ENCODE measurements around the gene MRM2.

MRM2 gene

DNA sequence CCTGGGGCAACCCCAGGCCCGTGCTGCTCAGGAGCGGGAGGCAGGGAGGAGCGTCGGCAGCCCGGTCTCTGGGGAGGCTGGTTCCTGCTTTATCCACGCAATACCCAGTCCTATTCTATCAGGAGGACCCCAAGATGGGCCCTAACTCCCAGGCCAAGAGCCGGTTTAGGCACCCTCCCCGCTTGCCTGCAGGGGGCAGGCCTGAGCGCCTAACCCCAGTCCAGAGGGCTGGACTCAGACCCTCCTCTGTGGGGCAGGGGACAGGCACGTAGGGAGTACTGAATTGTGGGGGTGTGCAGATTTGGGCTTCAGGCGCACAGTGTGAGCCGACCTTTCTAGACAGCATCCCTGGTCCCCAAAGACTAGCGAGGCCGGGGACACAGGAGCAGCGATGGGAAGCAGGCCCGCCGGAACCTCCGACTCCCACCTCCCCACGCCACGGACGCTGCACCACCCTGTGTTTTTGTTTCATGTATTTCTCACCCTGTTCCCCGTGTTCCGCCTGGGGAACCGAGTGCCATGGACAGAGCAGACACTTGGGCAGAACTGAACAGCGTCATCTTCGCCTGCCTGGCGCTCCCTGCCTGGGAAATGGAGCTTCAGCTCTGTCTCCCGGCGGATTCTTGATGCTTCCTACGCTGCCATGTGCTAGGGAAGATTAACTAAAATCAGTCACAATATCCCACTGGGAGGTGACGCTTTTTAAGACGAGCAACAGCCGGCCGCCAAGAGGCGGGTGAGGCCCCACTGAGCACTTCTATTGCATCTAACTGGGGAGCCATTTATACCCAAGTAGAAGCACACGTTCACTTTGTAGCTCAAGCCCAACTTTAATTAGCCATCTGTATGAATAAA, 5.4 kb upstream of the MRM2 start:
- Mint-ChIP-seq H3K27me3 (no peaks in the 10 kb centered on the region), H3K36me3 (ENCODE audit: low read depth) (peaks cover 52% of the 10 kb centered on the region), H3K4me1 (ENCODE audit: low read depth) (peaks cover 99% of the 10 kb centered on the region), H3K27ac (peak overlapping the region; percentile 79), H3K9me3 (no peaks in the 10 kb centered on the region), H3K4me3 (no peak overlapping the region)
- intact Hi-C loops (cut with micrococcal nuclease) = loop anchor here (5.0 kb wide), 2 partner anchors 50 to 100 kb away; no protein-coding TSS in a partner anchor

DNA sequence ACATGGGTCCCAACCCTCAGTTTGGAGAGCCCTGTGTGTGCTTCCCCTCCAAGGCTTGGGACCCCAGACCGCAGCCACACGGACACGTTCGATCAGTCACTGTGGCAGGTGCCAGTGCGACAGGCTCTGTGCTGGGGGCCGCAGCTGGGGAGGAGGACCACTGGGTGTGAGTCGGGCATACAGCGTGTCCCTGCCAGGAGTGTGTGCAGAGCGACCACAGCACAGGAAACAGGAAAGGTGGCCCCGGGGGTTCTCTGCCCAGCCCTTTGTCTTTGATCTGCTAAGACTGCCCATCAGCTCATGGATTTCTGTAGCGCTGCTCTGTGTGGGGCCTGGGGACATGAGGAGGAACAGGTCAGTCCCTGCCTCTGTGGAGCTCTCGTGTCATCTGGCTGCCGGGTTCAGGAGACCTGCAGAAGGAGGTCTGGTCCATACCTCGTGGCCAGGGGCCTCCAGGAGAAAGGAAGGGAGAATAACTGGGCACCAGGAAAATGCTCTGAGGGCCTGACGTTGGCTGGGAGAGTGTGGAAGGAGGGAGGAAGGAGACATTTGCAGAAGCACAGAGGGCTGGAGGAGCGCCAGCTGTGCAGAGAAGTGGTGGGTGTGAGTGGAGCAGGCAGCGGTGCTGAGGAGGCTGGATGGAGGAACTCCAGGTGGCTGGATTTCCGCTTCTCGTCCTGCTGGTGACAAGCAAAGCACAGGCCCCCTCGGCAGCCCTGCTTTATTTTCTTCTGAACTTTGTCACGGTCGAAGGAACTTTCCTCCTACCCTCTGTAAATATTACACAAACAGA, 4.1 kb upstream of the MRM2 start:
- no peaks in the 10 kb centered on the region for H3K27me3 Mint-ChIP-seq
- H3K27ac Mint-ChIP-seq = peak overlapping the region; percentile 79
- H3K36me3 Mint-ChIP-seq (ENCODE audit: low read depth) = peaks cover 47% of the 10 kb centered on the region
- H3K4me1 Mint-ChIP-seq (ENCODE audit: low read depth) = peaks cover 91% of the 10 kb centered on the region
- no peaks in the 10 kb centered on the region for H3K9me3 Mint-ChIP-seq
- peak overlapping the region; percentile 51 for H3K4me3 Mint-ChIP-seq
- intact Hi-C loops (cut with micrococcal nuclease) = loop anchor here (5.0 kb wide), 2 partner anchors 51 to 101 kb away; no protein-coding TSS in a partner anchor

DNA sequence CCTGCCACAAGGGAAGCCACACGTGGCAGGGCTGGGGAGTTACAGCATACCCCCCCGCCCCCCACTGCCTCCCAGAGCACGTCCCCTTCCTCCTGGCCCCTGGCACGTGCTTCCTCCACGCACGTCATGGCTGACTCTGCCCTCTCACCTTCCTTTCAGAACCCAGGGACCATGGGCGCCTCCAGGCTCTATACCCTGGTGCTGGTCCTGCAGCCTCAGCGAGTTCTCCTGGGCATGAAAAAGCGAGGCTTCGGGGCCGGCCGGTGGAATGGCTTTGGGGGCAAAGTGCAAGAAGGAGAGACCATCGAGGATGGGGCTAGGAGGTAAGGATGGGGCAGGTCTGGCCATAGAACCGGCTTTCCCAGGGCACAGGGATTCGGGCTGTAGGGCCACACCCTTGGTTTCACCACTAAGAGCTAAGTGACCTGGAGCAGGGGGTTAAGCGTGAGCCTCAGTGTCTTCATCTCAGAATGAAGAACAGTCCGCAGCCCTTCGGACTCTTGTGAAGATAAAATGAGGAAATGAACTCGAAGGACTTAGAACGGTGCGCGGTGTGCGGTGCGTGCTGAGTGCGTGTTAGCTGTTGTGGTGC, 2.5 kb upstream of the MRM2 start:
- Mint-ChIP-seq H3K36me3 (ENCODE audit: low read depth) (peaks cover 47% of the 10 kb centered on the region), H3K9me3 (no peaks in the 10 kb centered on the region), H3K27ac (peak overlapping the region; percentile 90), H3K4me1 (ENCODE audit: low read depth) (peaks cover 90% of the 10 kb centered on the region), H3K4me3 (no peak overlapping the region), H3K27me3 (no peaks in the 10 kb centered on the region)
- intact Hi-C loops (cut with micrococcal nuclease) = no loop called here

DNA sequence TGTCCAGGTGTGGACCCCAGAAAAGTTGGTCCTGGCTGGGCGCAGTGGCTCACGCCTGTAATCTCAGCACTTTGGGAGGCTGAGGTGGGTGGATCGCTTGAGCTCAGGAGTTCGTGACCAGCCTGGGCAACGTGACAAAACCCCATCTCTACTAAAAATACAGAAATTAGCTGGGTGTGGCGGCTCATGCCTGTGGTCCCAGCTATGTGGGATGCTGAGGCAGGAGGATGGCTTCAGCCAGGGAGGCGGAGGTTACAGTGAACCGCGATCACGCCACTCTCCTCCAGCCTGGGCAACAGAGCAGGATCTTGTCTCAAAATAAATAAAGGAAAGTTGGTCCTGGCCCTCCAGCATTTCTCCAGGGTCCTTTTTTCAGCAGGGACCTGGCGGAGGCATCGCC, 1.5 kb upstream of the MRM2 start:
- intact Hi-C loops (cut with micrococcal nuclease) = no loop called here
- Mint-ChIP-seq H3K36me3 (ENCODE audit: low read depth) (peaks cover 48% of the 10 kb centered on the region), H3K4me3 (no peak overlapping the region), H3K4me1 (ENCODE audit: low read depth) (peaks cover 89% of the 10 kb centered on the region), H3K27ac (peak overlapping the region; percentile 90), H3K9me3 (no peaks in the 10 kb centered on the region), H3K27me3 (no peaks in the 10 kb centered on the region)

DNA sequence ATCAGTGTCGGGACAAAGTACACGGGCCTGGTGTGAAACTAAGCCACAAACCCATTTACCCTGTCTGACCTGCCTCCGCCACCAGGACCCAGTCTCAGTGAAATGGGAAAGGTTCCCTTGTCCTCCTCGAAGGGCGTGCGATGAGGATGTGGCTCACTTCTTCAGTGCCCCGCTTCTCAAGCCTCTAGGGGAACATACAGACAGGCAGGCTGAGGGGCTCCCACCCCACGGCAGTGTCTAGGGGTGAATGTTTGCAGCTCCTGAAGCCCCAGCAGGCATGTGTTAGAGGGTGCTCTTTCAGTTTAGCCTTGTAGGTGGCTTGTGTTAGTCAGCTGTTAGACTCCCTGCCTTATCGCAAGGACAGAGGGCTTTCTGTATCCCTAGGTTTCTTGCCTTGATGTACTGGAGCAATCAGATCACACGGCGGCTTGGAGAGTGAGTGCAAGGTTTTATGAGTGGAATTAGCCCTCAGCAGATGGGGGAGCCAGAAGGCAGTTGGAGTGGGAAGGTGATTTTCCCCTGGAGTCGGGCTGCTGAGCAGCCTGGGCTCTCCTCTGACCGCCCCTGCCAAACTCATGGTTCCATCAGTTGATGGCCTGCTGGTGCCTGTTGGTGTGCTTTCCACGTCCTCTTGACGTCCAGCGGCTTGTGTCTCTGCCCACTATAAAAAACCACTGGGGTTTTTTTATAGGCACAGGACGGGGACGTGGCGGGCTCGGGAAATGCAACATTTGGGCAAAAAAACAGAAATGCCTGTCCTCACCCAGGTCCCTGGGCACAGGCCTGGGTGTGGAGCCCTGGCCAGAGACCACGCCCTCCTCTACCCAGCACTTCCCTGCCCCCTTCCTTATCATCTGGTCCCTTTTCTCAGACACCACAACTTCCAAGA, 780 bp upstream of the MRM2 start:
- Mint-ChIP-seq H3K36me3 (ENCODE audit: low read depth) (peaks cover 48% of the 10 kb centered on the region), H3K4me3 (peak overlapping the region; percentile 91), H3K27ac (peak overlapping the region; percentile 90), H3K4me1 (ENCODE audit: low read depth) (peaks cover 89% of the 10 kb centered on the region), H3K27me3 (no peaks in the 10 kb centered on the region), H3K9me3 (no peaks in the 10 kb centered on the region)
- intact Hi-C loops (cut with micrococcal nuclease) = no loop called here

DNA sequence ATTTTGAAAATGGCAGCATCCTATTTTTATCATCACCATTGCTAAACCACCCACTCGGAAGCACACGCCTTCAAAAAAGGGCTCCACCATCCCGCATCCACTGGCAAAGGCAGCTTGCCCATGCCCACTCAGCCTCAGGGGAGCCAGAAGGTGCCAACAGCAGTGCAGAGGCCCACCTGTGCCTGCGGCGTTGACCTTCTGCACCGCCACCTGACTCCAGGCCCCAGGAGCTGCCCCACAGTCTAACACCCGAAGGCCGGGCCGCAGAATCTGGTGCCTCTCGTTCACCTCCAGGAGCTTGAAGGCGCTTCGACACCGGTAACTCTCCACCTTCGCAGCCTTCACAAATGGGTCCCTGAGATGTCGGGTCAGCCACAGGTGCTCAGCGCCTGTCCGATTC, 2.8 kb downstream of the MRM2 start:
- Mint-ChIP-seq H3K4me3 (no peak overlapping the region), H3K27me3 (no peaks in the 10 kb centered on the region), H3K27ac (peak overlapping the region; percentile 90), H3K9me3 (no peaks in the 10 kb centered on the region), H3K36me3 (ENCODE audit: low read depth) (peaks cover 77% of the 10 kb centered on the region), H3K4me1 (ENCODE audit: low read depth) (peaks cover 82% of the 10 kb centered on the region)
- intact Hi-C loops (cut with micrococcal nuclease) = no loop called here

DNA sequence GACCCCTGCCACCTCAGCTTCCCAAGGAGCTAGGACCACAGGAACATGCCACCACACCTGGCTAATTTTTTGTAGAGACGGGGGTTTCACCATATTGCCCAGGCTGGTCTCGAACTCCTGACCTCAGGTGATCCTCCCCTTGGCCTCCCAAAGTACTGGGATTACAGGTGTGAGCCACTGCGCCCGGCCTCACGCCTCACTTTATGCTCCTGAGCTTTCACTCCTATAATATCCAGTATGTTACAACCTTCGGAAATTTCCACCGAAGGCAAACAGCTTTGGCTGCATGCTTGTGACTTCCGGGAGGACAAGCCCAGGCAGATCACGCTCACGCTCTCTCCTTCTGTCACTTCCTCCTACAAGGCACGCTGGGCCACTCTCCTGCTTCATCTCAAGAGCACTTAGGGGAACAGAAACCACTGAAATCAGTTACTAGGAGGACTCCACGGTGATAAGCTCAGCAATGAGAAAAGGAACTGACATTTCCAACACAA, 4.8 kb downstream of the MRM2 start:
- no peaks in the 10 kb centered on the region for H3K9me3 Mint-ChIP-seq
- H3K4me3 Mint-ChIP-seq = peak overlapping the region; percentile 53
- H3K27ac Mint-ChIP-seq = peak overlapping the region; percentile 90
- intact Hi-C loops (cut with micrococcal nuclease) = no loop called here
- H3K36me3 Mint-ChIP-seq (ENCODE audit: low read depth) = peaks cover 80% of the 10 kb centered on the region
- H3K27me3 Mint-ChIP-seq = no peaks in the 10 kb centered on the region
- H3K4me1 Mint-ChIP-seq (ENCODE audit: low read depth) = peaks cover 69% of the 10 kb centered on the region

DNA sequence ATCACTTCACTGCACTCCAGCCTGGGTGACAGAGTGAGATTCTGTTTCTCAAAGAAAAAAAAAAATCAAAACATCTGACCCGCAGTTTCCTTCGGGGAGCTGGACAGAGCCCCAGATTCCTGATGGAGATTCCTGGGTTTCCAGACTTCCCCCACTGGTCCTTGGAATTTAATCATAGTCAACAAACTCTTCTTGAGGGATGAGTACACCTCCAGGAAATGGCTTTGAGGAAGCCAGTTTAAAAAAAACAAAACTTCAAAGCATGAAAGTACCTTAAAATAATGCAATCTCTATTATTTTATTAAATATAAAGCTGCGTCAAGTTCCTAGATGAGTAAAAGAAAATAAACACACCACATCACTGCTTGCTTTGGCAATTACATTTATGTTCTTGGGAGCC, 8.1 kb downstream of the MRM2 start:
- peak overlapping the region; percentile 90 for H3K27ac Mint-ChIP-seq
- intact Hi-C loops (cut with micrococcal nuclease) = loop anchor here (5.0 kb wide), 1 partner anchor 118 kb away; the partner anchor contains the start of gene EIF3B
- no peaks in the 10 kb centered on the region for H3K9me3 Mint-ChIP-seq
- H3K27me3 Mint-ChIP-seq = no peaks in the 10 kb centered on the region
- H3K4me1 Mint-ChIP-seq (ENCODE audit: low read depth) = peaks cover 71% of the 10 kb centered on the region
- no peak overlapping the region for H3K4me3 Mint-ChIP-seq
- peaks cover 76% of the 10 kb centered on the region for H3K36me3 Mint-ChIP-seq (ENCODE audit: low read depth)

DNA sequence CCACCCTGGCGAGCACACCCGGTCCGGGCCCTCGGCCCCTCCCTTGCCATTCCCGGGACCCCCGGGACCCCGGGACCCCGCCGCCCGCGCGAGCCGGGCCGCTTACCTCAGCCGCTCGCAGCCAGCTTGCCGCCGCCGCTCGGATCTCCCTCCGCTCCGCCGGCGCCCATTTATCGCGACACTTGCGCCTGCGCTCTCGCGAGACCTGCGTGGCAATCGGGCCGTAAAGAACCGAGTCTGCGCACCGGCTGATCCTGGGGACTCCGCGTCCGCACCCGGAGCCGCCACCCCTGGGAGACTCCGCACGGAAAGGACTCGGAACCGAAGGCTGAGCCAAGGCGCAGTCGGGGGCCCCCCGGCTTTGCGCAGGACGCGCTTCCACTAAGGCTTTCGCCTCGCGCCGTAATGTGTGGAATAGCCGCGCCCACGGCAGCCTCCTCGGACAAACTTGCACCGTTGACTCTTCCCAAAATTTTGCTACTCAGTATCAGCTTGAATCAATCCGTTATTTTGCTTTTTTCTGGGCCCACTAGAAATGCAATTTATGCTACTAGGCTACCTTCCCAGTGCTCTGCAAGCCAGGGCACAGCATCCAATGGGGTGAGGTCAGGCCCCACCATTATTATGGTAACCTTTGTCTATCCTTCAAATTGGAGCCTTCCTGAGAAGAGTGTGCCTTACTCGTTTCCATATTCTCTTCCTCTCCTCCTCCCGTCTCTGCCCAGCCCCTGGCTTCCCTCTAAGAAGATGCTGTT, 9.1 kb downstream of the MRM2 start, which contains the start of gene MAD1L1:
TSS of gene MAD1L1 (minus strand) at position 180 of the 755 bp plus-strand sequence. CDS start 2,812 bp downstream, outside the sequence.
- no peaks in the 10 kb centered on the region for H3K27me3 Mint-ChIP-seq
- peaks cover 74% of the 10 kb centered on the region for H3K36me3 Mint-ChIP-seq (ENCODE audit: low read depth)
- no peaks in the 10 kb centered on the region for H3K9me3 Mint-ChIP-seq
- H3K27ac Mint-ChIP-seq = peak within 1 kb of the TSS; percentile 90
- intact Hi-C loops (cut with micrococcal nuclease) = loop anchor here (5.0 kb wide), 1 partner anchor 119 kb away; the partner anchor contains the start of gene EIF3B
- H3K4me1 Mint-ChIP-seq (ENCODE audit: low read depth) = peaks cover 65% of the 10 kb centered on the region
- peak within 1 kb of the TSS; percentile 88 for H3K4me3 Mint-ChIP-seq

DNA sequence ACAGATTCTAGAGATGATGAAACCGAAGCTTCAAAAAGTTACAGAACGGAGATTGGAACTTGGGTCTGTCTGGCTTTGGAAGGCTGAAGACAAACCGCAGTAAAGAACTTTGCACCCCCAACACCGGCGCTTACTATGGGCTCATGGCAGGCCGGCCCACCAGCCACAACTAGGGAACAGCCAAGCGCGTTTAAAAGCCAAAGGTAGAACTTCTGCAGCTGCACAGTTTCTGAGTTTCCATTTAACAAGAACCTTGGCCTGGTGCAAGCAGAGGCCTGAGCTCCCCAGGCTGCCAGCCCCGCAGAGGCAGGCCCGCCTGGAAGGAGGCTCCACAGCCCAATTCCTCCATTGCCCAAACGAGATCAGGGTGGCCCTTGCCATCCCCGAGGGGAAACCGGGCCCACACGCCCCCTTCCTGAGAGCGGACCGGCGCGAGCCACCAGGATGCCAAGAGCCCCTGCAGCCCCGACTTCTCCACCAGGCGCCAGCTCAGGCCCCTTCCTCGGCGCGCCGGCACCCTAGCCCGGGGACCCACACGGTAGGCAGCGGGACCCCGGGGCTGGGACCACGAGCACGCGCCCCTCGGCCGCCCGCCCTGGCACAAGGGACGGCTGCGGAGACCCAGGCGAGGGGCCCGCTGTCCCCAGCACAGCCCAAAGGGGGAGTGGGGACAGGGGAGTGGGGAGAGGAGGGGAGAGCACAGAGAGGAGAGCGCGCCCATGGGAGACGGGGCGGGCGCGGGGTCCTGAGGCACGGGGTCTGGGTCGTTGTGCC, 9.8 kb downstream of the MRM2 start:
- Mint-ChIP-seq H3K4me3 (peak overlapping the region; percentile 88), H3K9me3 (no peaks in the 10 kb centered on the region), H3K27ac (peak overlapping the region; percentile 90), H3K4me1 (ENCODE audit: low read depth) (peaks cover 58% of the 10 kb centered on the region), H3K27me3 (no peaks in the 10 kb centered on the region), H3K36me3 (ENCODE audit: low read depth) (peaks cover 74% of the 10 kb centered on the region)
- intact Hi-C loops (cut with micrococcal nuclease) = loop anchor here (5.0 kb wide), 1 partner anchor 120 kb away; the partner anchor contains the start of gene EIF3B

DNA sequence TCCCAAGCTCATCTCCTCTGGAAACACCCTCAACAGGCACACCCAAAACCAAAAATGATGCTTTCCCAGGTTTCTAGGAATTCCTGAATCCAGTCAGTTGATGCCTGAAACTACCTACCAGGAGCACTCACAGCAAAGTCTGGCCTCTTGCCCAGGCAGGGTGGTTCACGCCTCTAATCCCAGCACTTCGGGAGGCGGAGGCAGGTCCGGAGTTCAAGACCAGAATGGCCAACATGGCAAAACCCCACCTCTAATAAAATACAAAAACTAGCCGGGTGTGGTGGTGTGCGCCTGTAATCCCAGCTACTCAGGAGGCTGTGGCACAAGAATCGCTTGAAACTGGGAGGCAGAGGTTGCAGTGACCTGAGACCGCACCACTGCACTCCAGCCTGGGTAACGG, 11.1 kb downstream of the MRM2 start:
- H3K27me3 Mint-ChIP-seq = no peaks in the 10 kb centered on the region
- H3K36me3 Mint-ChIP-seq (ENCODE audit: low read depth) = peaks cover 74% of the 10 kb centered on the region
- intact Hi-C loops (cut with micrococcal nuclease) = loop anchor here (5.0 kb wide), 1 partner anchor 121 kb away; the partner anchor contains the start of gene EIF3B
- no peak overlapping the region for H3K4me3 Mint-ChIP-seq
- peak overlapping the region; percentile 7 for H3K27ac Mint-ChIP-seq
- H3K9me3 Mint-ChIP-seq = no peaks in the 10 kb centered on the region
- H3K4me1 Mint-ChIP-seq (ENCODE audit: low read depth) = peaks cover 50% of the 10 kb centered on the region

DNA sequence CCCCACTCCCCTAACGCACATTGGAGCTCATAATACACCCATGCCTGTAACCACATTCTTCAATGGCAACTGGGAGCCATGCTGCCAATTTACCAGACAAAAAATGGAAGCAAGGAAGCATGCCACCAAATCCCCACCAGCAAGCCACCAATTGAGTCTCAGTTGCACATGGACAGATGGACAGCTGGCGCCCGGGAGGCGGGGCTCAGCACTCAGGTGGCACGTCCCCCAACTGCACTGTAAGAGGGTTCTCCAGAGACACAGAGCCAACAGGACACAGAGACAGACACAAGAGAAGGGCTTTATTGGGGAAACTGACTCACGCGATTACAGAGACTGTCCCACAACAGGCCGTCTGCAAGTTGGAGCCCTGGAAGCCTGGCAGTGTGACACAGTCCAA, 11.8 kb downstream of the MRM2 start:
- peaks cover 45% of the 10 kb centered on the region for H3K4me1 Mint-ChIP-seq (ENCODE audit: low read depth)
- peaks cover 74% of the 10 kb centered on the region for H3K36me3 Mint-ChIP-seq (ENCODE audit: low read depth)
- no peak overlapping the region for H3K4me3 Mint-ChIP-seq
- intact Hi-C loops (cut with micrococcal nuclease) = loop anchor here (5.0 kb wide), 1 partner anchor 122 kb away; the partner anchor contains the start of gene EIF3B
- H3K27ac Mint-ChIP-seq = peak overlapping the region; percentile 7
- H3K27me3 Mint-ChIP-seq = no peaks in the 10 kb centered on the region
- no peaks in the 10 kb centered on the region for H3K9me3 Mint-ChIP-seq
